ENCODE data around the gene SLC1A3.

DNA sequence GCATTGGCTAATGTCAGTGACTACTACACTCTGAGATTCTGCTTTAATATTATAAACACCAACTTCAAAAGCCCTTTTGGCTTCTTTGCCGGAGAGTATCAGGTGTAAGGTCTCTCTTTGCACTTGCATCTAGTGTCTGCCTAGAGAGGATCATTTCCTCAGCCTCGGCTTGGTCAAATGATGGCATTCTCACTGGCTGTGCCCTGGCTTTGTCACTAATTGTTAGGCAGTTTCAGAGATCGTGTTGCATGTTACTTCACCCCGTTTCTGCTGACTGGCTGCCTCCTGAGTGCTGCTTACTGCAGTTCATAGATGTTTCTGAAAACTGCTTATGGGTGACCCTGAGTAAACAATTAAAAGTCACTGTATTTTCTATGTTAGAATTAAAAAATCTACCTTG, 48.8 kb downstream of the SLC1A3 start:
- TF ChIP-seq, protein P1, sequence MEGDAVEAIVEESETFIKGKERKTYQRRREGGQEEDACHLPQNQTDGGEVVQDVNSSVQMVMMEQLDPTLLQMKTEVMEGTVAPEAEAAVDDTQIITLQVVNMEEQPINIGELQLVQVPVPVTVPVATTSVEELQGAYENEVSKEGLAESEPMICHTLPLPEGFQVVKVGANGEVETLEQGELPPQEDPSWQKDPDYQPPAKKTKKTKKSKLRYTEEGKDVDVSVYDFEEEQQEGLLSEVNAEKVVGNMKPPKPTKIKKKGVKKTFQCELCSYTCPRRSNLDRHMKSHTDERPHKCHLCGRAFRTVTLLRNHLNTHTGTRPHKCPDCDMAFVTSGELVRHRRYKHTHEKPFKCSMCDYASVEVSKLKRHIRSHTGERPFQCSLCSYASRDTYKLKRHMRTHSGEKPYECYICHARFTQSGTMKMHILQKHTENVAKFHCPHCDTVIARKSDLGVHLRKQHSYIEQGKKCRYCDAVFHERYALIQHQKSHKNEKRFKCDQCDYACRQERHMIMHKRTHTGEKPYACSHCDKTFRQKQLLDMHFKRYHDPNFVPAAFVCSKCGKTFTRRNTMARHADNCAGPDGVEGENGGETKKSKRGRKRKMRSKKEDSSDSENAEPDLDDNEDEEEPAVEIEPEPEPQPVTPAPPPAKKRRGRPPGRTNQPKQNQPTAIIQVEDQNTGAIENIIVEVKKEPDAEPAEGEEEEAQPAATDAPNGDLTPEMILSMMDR (IDR thresholded peaks at IDR 0.05; ENCODE audit: low read length) = no peak
- no peak for TF ChIP-seq EZH2phosphoT487 (IDR thresholded peaks at IDR 0.05; ENCODE audit: low read length)
